Ishikawa (cell line): ENCODE results near the gene D2HGDH.

Source experiments
- CEBPB ChIP-seq: IDR thresholded peaks from 2 replicates; pipeline ENCODE4 v1.6.1; 2012
- CREB1 ChIP-seq: IDR thresholded peaks from 2 replicates; pipeline ENCODE4 v1.6.1; 2012; ENCODE audit warnings: low read depth
- EGR1 ChIP-seq: IDR thresholded peaks from 2 replicates; pipeline ENCODE4 v1.6.1; 2012
- EP300 ChIP-seq: IDR thresholded peaks from 2 replicates; pipeline ENCODE4 v1.6.1; 2012; ENCODE audit warnings: borderline replicate concordance
- FOXM1 ChIP-seq: IDR thresholded peaks from 2 replicates; pipeline ENCODE4 v1.6.1; 2012; ENCODE audit warnings: low read depth, borderline replicate concordance
- MAX ChIP-seq: IDR thresholded peaks from 2 replicates; pipeline ENCODE4 v1.6.1; 2012
- NFIC ChIP-seq: IDR thresholded peaks from 2 replicates; pipeline ENCODE4 v1.6.1; 2012
- RAD21 ChIP-seq: IDR thresholded peaks from 2 replicates; pipeline ENCODE4 v1.6.1; 2012; ENCODE audit warnings: low read depth
- REST ChIP-seq: IDR thresholded peaks from 2 replicates; pipeline ENCODE4 v1.6.1; 2012; ENCODE audit warnings: low read depth, mild to moderate bottlenecking
- TAF1 ChIP-seq: IDR thresholded peaks from 2 replicates; pipeline ENCODE4 v1.6.1; 2012; ENCODE audit warnings: low read depth, mild to moderate bottlenecking
- TCF12 ChIP-seq: IDR thresholded peaks from 2 replicates; pipeline ENCODE4 v1.6.1; 2012; ENCODE audit warnings: low read depth
- TEAD4 ChIP-seq: IDR thresholded peaks from 2 replicates; pipeline ENCODE4 v1.6.1; 2012
- USF1 ChIP-seq: IDR thresholded peaks from 2 replicates; pipeline ENCODE4 v1.6.1; 2012
- YY1 ChIP-seq: IDR thresholded peaks from 2 replicates; pipeline ENCODE4 v1.6.1; 2012; ENCODE audit warnings: low read depth
- ZBTB7A ChIP-seq: IDR thresholded peaks from 2 replicates; pipeline ENCODE4 v1.6.1; 2012; ENCODE audit warnings: low read depth

Gene D2HGDH

GRCh38 chr2:241815477-241816430 lies 81.3 kb downstream of the D2HGDH start:
- TF ChIP-seq FOXM1 (no peak), TEAD4 (no peak), EP300 (no peak), CREB1 (no peak), TAF1 (no peak), CEBPB (no peak), MAX (no peak), ZBTB7A (no peak), TCF12 (no peak), NFIC (no peak), YY1 (no peak), USF1 (no peak), REST (no peak), RAD21 (no peak), EGR1 (no peak)

- no peak for TF ChIP-seq CEBPB
- no peak for TF ChIP-seq TEAD4
- no peak for TF ChIP-seq EP300
- no peak for TF ChIP-seq RAD21
- TF ChIP-seq TCF12: no peak
- no peak for TF ChIP-seq FOXM1
- TF ChIP-seq REST: no peak
- no peak for TF ChIP-seq USF1
- no peak for TF ChIP-seq TAF1
These were observed 82.1 kb downstream of the D2HGDH start for GRCh38 chr2:241816431-241817121.

- TF ChIP-seq YY1 (no peak), FOXM1 (no peak), EGR1 (no peak), TEAD4 (no peak), MAX (no peak), NFIC (no peak), CEBPB (no peak), REST (no peak), TCF12 (no peak), TAF1 (no peak), CREB1 (no peak), USF1 (no peak), RAD21 (no peak), ZBTB7A (no peak), EP300 (no peak)
These were observed 82.8 kb downstream of the D2HGDH start for GRCh38 chr2:241817126-241817820.
